Psoas muscle (tissue), 8 donors: ENCODE results near the gene PIAS4. TPM values are rescaled to one million over a fixed set of nuclear protein-coding genes. Genes with fewer than 3 reads are reported as not detected.

Experiments used
- ATAC-seq, 4 donors: fragments of 200-7000 bp; cut with Tn5 transposase; one replicate each; pipeline ENCODE4 v1.9.1; 2020; ENCODE audit warnings: moderate library complexity in 3 of 4, mild to moderate bottlenecking in 2 of 4
- DNase-seq, 2 donors: peaks; one replicate each; pipeline ENCODE4 v3.0.0-alpha.2; 2020
- H3K27ac ChIP-seq: fragments of 200-600 bp; one replicate; pipeline ENCODE4 v1.8.0; 2022
- H3K27me3 ChIP-seq, 3 donors: fragments of 200-600 bp in 1 of 3; one replicate each; pipeline versions ENCODE4 v1.6.1 to v1.8.0; 2013 to 2022; ENCODE audit warnings: low read length in 2 of 3, mild to moderate bottlenecking in 2 of 3, moderate library complexity in 1 of 3; ENCODE audit not compliant: insufficient read depth in 3 of 3
- H3K36me3 ChIP-seq, 2 donors: fragments of 200-600 bp in 1 of 2; one replicate each; pipeline versions ENCODE4 v1.6.1 to v1.8.0; 2013 to 2022; ENCODE audit warnings: low read depth in 1 of 2, mild to moderate bottlenecking in 1 of 2, moderate library complexity in 1 of 2; ENCODE audit not compliant: insufficient read depth in 1 of 2
- H3K4me1 ChIP-seq: fragments of 200-600 bp; one replicate; pipeline ENCODE4 v1.8.0; 2022
- H3K4me3 ChIP-seq: fragments of 200-600 bp; one replicate; pipeline ENCODE4 v1.8.0; 2022; ENCODE audit warnings: mild to moderate bottlenecking
- H3K9me3 ChIP-seq: fragments of 200-600 bp; one replicate; pipeline ENCODE4 v1.8.0; 2022
- WGBS, 3 donors: extraction: QIAGEN DNeasy Blood & Tissue Kit; methylation state at CpG; one replicate each; pipeline versions ENCODE4 v1.1.6 to v1.1.7; 2013; 5-methylcytosine and 5-hydroxymethylcytosine counted together
- intact Hi-C, 2 donors: fragments of 100-400 bp; cut with DNase I; formaldehyde crosslinking; loops; one replicate each; pipeline versions ENCODE4 v1.11.0 to v1.14.2; 2022
- polyA plus RNA-seq, 3 donors: library from polyadenylated mRNA; stranded (reverse); fragments of 200-250 nt; gene quantifications; one replicate each; pipeline ENCODE4 v1.2.3, GENCODE V29; 2013
- total RNA-seq, 4 donors: library from RNA; stranded (reverse); fragmentation: NEBNext Ultra II Directional in 2 of 4; extraction: Animal tissue kit (Norgen Biotek cat#: 25700) in 2 of 4; gene quantifications; one replicate each; pipeline versions ENCODE4 v1.2.1 to v1.2.4, GENCODE V29; 2021 to 2023
- TF ChIP-seq, protein P1 (sequence below): fragments of 200-600 bp; IDR thresholded peaks from one replicate; pipeline ENCODE4 v1.8.0; 2022; ENCODE audit warnings: antibody characterized with exemption
- donor health status: healthy with polysubstance abuse.
- donor health status: DM: no; HTN: no; CAD: no; lungs with moderate emphysema.
- donor health status: Bipolar disorder and iron deficiency.
- donor health status: healthy.
- donor health status: DM: yes; HTN: yes; CAD: no.
- donor health status: DM: no; HTN: no; CAD: no.
- donor health status: DM: no; HTN: no; CAD: no.
- donor health status: DM: yes; HTN: yes; CAD: no.

The PIAS4 gene
- total and polyA plus RNA-seq, 7 donors, result 12.7 to 27.2 (median 15.1) TPM

DNA sequence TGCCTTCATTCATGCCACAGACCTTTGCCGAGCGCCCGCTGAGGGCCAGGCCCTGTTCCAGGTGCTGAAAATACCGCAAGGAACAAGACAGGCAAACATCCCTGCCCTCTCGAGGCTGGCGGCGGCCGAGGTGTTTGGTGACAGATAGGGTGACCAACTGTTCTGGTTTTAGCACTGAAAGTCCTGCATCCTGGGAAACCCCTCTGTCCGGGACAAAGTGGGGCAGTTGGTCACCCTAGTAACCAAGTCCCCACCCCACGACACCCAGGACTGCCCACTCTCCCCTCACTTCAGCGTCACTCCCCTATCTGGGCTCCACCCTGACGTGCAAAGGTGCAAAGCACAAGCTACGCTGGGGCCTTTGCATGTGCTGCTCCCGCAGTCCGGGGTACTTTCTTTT lies 41.9 kb downstream of the PIAS4 start:
- H3K27me3 ChIP-seq, result no peaks in the 10 kb centered on the region
- intact Hi-C loops, result loop anchor here in 1 of 2 donors (5.0 kb wide), 1 partner anchor 37 kb away; no protein-coding TSS in a partner anchor
- WGBS, 3 donors, result 28 to 44% (median 34%) methylated on average over 15 of the region's 15 CpGs
- DNase-seq (peak; percentile 68 to 91), ATAC-seq (peak; percentile 75 to 88 (median 83))
- H3K4me3 ChIP-seq, result no peak overlapping the region
- H3K9me3 ChIP-seq, result no peaks in the 10 kb centered on the region
- H3K4me1 ChIP-seq, result peaks cover 34% of the 10 kb centered on the region
- peak overlapping the region; percentile 85 for H3K27ac ChIP-seq
- peaks cover 0 to 56% of the 10 kb centered on the region in 2 donors for H3K36me3 ChIP-seq
- TF ChIP-seq, protein P1, sequence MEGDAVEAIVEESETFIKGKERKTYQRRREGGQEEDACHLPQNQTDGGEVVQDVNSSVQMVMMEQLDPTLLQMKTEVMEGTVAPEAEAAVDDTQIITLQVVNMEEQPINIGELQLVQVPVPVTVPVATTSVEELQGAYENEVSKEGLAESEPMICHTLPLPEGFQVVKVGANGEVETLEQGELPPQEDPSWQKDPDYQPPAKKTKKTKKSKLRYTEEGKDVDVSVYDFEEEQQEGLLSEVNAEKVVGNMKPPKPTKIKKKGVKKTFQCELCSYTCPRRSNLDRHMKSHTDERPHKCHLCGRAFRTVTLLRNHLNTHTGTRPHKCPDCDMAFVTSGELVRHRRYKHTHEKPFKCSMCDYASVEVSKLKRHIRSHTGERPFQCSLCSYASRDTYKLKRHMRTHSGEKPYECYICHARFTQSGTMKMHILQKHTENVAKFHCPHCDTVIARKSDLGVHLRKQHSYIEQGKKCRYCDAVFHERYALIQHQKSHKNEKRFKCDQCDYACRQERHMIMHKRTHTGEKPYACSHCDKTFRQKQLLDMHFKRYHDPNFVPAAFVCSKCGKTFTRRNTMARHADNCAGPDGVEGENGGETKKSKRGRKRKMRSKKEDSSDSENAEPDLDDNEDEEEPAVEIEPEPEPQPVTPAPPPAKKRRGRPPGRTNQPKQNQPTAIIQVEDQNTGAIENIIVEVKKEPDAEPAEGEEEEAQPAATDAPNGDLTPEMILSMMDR, result no peak

DNA sequence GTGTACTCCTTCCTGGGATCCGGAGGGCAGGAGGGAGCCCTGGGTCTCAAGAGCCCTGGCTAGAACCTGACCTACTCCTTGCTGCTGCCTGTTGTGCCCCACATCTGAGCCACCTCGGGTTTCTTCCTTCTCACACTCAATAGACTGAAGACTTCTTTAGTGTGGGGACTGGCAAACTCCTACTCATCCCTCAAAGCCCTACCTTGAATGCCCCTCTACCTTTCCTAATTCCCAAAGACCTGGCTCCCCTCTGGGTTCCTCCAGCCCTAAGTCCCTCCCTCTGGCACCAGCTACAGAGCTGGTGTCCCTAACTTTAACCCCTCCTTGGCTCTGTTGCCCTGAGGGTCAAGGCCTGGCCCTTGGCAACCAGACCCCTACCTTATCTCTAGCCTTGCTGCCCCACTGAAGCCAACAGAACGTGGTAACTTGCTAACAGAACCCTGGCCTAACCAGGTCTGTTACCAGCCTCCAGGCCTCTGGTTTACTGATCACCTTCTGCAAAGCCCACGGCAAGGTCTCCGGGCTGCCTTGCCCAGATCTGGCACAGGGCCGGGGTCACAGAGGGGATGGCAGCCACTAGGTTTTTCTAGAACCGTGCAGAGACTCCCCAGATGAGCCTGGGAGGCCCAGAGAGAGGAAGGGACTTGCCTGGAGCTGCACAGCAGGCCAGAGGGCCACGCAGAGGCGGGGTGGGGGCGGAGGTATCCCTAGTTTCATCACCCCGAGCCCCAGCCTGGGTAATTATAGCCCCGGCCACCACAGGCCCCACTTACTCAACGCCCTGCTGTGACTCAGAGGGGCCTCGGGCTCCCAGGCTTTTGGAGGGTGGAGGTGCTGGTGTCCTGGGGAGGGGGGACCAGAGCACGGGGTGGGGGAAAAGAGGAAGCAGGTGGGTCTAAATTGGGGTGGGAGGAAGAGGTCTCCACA lies 43.9 kb downstream of the PIAS4 start:
- intact Hi-C loops, result no loop called here
- H3K27ac ChIP-seq, result peak overlapping the region; percentile 69
- no peaks in the 10 kb centered on the region for H3K27me3 ChIP-seq
- H3K4me3 ChIP-seq, result no peak overlapping the region
- WGBS, 3 donors, result 81 to 91% (median 88%) methylated on average over 13 to 15 of the region's 15 CpGs
- H3K36me3 ChIP-seq, result peaks cover 0 to 61% of the 10 kb centered on the region in 2 donors
- no peaks in the 10 kb centered on the region for H3K9me3 ChIP-seq
- TF ChIP-seq, protein P1, result no peak
- DNase-seq (peak; percentile 65 to 80), ATAC-seq (peak in 3 of 4 donors; percentile 58 to 74 (median 61))
- peaks cover 34% of the 10 kb centered on the region for H3K4me1 ChIP-seq

DNA sequence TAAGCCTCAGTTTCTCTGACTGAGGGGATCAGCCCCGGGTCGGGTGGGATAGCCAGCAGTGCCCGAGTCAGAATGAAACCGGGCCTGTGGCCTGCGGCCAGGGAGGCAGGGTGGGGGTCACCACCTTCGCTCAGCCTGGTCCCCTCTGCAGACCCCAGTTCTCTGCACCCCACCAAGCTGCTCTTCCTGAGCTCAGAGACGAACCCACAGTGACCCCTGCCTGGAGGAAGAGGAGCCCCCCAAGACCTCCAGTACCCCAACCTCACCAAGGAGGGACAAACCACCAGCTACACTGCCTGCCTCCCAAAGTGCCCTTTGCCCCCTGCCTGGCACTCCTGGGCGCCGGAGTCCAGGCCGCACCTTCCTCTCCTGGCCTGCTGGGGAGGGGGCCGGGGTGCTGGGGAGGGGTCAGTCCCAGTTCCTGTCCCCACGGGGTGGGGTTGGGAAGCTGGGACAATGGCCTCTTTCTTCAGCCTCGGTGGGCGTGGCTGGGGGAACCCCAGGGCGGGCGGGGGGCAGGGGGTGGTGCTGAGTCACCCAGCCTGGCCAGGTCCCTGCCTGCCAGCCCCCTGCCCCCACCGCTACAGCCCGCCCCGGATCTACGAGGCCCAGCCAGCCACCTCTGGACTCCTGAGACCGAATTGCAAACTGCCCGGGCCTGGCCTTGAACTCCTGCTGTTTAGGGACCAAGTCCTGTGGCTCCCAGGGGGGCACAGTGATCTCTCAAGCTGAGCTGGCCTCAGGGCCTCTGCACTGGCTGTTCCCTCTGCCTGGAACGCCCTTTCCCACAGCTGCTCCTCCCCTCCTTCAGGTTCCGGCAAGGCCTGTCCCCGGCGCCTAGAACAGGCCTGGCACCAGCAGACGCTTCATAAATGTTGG lies 44.8 kb downstream of the PIAS4 start:
- ATAC-seq, result peak in 3 of 4 donors; percentile 29 to 32 (median 30)
- peak overlapping the region; percentile 69 for H3K27ac ChIP-seq
- H3K27me3 ChIP-seq, result no peaks in the 10 kb centered on the region
- H3K36me3 ChIP-seq, result peaks cover 0 to 52% of the 10 kb centered on the region in 2 donors
- intact Hi-C loops, result no loop called here
- 41 to 67% (median 46%) methylated on average over 18 to 27 of the region's 27 CpGs for WGBS, 3 donors
- peaks cover 34% of the 10 kb centered on the region for H3K4me1 ChIP-seq
- H3K9me3 ChIP-seq, result no peaks in the 10 kb centered on the region
- peak overlapping the region; percentile 46 for H3K4me3 ChIP-seq
- peak in 1 of 2 donors; percentile 66 for DNase-seq
- TF ChIP-seq, protein P1, result no peak

DNA sequence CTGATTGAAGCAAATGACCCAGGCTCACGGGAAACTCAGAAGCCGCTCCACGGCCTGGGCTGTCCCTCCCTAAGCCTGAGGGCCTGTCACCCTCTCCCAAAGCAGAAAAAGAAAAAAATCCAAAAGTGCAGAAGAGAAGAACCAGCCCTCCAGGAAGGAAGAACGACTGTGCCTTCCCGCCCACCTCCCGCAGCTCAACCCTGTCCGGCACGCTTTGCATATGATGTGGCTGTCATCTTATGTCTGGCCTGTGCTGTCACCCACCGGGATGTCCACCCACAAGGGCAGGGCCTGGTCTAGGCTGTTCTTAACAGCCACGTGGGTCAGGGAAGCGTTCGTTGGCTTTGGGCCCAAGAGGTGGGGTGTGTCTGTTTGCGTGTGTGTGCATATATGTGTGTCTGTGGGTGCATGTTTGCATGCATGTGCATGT lies 45.5 kb downstream of the PIAS4 start:
- H3K36me3 ChIP-seq, result peaks cover 0 to 47% of the 10 kb centered on the region in 2 donors
- no peak for ATAC-seq
- peaks cover 37% of the 10 kb centered on the region for H3K4me1 ChIP-seq
- no peaks in the 10 kb centered on the region for H3K27me3 ChIP-seq
- H3K27ac ChIP-seq, result peak overlapping the region; percentile 69
- DNase-seq, result no peak
- 32 to 43% (median 42%) methylated on average over 13 of the region's 13 CpGs for WGBS, 3 donors
- H3K9me3 ChIP-seq, result no peaks in the 10 kb centered on the region
- peak overlapping the region; percentile 46 for H3K4me3 ChIP-seq
- TF ChIP-seq, protein P1, result no peak
- intact Hi-C loops, result no loop called here
